Ectodermal cell (in vitro differentiated cells): ENCODE results near the gene CPSF2.
"Not testable (repeated sequence)": the region's sequence is repeated elsewhere in the genome, so short reads cannot be mapped to it uniquely, and the experiment has no call there.

Experiments
- H3K27ac ChIP-seq: 2 replicates; pipeline ENCODE4 v1.7.0; 2013; ENCODE audit warnings: mild to moderate bottlenecking, low read depth, low read length; ENCODE audit not compliant: insufficient read depth, poor library complexity, severe bottlenecking
- H3K27me3 ChIP-seq: 2 replicates; pipeline ENCODE4 v1.7.0; 2013; ENCODE audit warnings: mild to moderate bottlenecking, low read length; ENCODE audit not compliant: insufficient read depth, control insufficient read depth, poor library complexity, severe bottlenecking
- H3K36me3 ChIP-seq: one replicate; pipeline ENCODE4 v1.7.0; 2013; ENCODE audit warnings: low read length; ENCODE audit not compliant: control insufficient read depth, insufficient read depth
- H3K4me1 ChIP-seq: one replicate; pipeline ENCODE4 v1.7.0; 2013; ENCODE audit warnings: low read length; ENCODE audit not compliant: control insufficient read depth, insufficient read depth
- H3K4me3 ChIP-seq: 2 replicates; pipeline ENCODE4 v1.7.0; 2013; ENCODE audit warnings: low read depth, low read length, control low read depth; ENCODE audit not compliant: insufficient read depth
- H3K9me3 ChIP-seq: 2 replicates; pipeline ENCODE4 v1.7.0; 2013; ENCODE audit warnings: mild to moderate bottlenecking, low read length, moderate library complexity; ENCODE audit not compliant: control insufficient read depth
- WGBS, 2 experiments: methylation state at CpG; one replicate each; pipeline ENCODE4 v1.1.7; 2013; ENCODE audit warnings: missing lambda C conversion rate in 2 of 2; 5-methylcytosine and 5-hydroxymethylcytosine counted together

Gene CPSF2

DNA sequence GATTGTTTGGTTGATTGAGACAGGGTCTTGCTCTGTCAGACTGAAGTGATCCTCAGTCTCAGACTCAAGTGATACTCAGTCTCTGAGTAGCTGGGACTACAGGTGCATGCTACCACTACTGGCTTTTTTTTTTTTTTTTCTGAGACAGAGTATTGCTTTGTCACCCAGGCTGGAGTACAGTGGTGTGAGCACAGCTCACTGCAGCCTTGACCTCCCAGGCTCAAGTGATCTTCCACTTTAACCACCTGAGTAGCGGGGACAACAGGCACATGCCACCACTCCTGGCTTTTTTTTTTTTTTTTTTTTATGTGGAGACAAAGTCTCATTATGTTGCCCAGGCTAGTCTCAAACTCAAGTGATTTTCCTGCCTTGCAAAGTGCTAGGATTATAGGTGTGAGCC lies 31.8 kb downstream of the CPSF2 start:
- 88 to 95% methylated on average over 1 of the region's 1 CpG for WGBS, 2 experiments
- no peaks in the 10 kb centered on the region for H3K27me3 ChIP-seq
- H3K27ac ChIP-seq: no peak overlapping the region
- H3K9me3 ChIP-seq: no peaks in the 10 kb centered on the region
- peaks cover 60% of the 10 kb centered on the region for H3K36me3 ChIP-seq
- H3K4me1 ChIP-seq: no peaks in the 10 kb centered on the region
- no peak overlapping the region for H3K4me3 ChIP-seq

DNA sequence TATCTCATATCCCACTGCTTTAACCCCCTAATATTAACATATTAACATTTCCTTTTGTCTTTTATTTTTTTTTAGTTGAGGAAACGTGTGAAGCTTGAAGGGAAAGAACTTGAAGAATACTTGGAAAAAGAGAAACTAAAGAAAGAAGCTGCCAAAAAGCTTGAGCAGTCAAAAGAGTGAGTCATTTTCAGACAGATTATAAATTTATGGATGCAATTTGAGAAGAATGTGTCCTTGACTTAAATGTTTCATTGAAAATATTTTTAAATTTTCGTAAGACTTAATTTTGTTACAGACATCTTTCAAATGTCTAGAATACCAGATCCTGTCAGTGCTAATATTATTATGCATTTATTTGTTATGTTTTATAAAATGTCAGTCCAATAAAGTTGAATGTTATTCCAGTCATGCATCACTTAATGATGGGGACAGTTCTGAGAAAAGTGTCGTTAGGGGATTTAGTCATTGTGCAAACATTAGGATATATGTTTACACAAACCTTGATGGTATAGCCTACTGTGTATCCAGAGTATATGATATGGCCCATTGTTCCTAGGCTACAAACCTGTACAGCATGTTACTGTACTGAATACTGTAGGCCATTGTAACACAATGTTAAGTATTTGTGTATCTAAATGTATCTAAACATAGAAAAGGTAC lies 32.6 kb downstream of the CPSF2 start:
- Histone ChIP-seq H3K36me3 (peaks cover 56% of the 10 kb centered on the region), H3K27ac (no peak overlapping the region), H3K4me3 (no peak overlapping the region), H3K9me3 (no peaks in the 10 kb centered on the region), H3K27me3 (no peaks in the 10 kb centered on the region), H3K4me1 (no peaks in the 10 kb centered on the region)
- WGBS, 2 experiments: 96 to 97% methylated on average over 2 of the region's 3 CpGs

DNA sequence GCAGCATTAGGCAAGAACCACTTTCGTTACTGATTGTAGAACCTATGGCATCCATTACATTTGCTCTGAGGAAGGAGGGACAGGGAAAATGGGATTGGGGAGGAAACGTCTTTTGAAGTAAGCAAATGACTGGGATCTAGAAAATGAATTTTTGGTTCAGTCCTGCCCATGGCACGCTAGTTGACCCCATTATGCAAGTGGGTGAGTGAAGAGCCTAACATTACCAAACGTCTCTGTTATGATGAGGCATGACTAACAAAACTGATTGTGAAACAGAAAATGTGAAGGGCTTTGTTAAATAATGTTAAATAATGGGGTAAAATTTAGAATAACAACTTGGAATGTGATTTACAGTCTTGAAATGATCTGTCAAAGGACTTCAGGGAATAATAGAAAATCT lies 38.9 kb downstream of the CPSF2 start:
- WGBS, 2 experiments: 48 to 49% methylated on average over 4 of the region's 4 CpGs
- no peak overlapping the region for H3K4me3 ChIP-seq
- no peak overlapping the region for H3K27ac ChIP-seq
- H3K36me3 ChIP-seq: peaks cover 66% of the 10 kb centered on the region
- no peaks in the 10 kb centered on the region for H3K9me3 ChIP-seq
- no peaks in the 10 kb centered on the region for H3K27me3 ChIP-seq
- no peaks in the 10 kb centered on the region for H3K4me1 ChIP-seq

DNA sequence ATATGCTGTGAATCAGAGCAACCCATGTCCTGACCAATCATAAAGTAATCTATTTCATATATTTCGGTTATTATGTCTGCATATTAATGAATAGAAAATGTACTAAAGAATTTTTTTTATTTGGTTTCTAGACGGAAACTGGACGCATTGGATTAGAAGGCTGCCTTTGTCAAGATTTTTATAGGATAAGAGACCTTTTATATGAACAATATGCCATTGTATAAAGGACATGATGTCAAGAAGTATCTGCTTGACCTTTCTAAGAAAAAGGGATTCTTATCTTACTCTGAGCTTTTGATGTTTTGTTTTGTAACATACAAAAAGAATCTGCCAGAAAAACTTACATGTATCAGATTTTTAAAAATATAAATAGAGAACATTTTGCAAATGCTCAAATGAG lies 39.8 kb downstream of the CPSF2 start:
- Histone ChIP-seq H3K36me3 (peaks cover 66% of the 10 kb centered on the region), H3K4me1 (no peaks in the 10 kb centered on the region)
- 96 to 100% methylated on average over 2 of the region's 3 CpGs for WGBS, 2 experiments

DNA sequence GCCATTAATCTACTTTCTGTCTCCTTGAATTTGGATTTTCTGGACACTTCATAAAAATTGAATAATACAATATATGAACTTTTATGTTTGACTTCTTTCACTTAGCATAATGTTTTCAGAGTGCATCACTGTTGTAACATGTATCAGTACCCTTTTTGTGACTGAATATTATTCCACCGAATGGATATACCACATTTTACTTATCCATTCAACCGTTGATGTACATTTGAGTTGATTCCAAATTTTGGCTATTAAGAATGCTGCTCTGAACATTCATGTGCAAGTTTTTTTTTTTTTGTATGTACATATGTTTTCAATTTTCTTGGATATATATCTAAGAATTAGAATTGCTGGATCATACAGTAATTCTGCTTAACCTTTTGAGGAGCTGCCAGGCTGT lies 43.2 kb downstream of the CPSF2 start:
- Histone ChIP-seq H3K9me3 (no peaks in the 10 kb centered on the region), H3K36me3 (peaks cover 53% of the 10 kb centered on the region), H3K4me3 (no peak overlapping the region), H3K27me3 (no peaks in the 10 kb centered on the region), H3K4me1 (no peaks in the 10 kb centered on the region), H3K27ac (no peak overlapping the region)
- WGBS, 2 experiments: 90 to 97% methylated on average over 2 of the region's 2 CpGs

More for the DNA sequence above, 39.8 kb downstream of the CPSF2 start:
- H3K27ac ChIP-seq: no peak overlapping the region
- no peak overlapping the region for H3K4me3 ChIP-seq
- no peaks in the 10 kb centered on the region for H3K9me3 ChIP-seq
- H3K27me3 ChIP-seq: no peaks in the 10 kb centered on the region

DNA sequence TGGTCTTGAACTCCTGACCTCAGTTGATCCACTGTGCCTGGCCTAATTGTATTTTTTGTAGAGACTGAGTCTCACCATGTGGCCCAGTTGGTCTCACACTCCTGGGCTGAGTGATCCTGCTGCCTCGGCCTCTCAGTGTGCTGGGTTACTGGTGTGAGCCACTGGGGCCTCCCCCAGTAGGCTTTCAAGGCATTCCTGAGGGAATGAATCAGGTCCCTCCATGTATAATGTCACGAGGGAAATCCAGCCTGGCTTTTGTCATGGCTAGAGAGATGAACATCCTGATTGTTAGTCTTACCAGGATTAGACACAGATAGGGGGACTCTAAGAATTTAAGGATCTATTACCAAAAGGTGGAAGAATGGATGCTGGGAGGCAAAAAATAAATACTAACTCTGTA lies 51.9 kb downstream of the CPSF2 start:
- H3K36me3 ChIP-seq: no peaks in the 10 kb centered on the region
- H3K27ac ChIP-seq: no peak overlapping the region
- no peaks in the 10 kb centered on the region for H3K27me3 ChIP-seq
- no peaks in the 10 kb centered on the region for H3K9me3 ChIP-seq
- H3K4me3 ChIP-seq: no peak overlapping the region
- WGBS, 2 experiments: 71 to 74% methylated on average over 2 of the region's 2 CpGs
- no peaks in the 10 kb centered on the region for H3K4me1 ChIP-seq

DNA sequence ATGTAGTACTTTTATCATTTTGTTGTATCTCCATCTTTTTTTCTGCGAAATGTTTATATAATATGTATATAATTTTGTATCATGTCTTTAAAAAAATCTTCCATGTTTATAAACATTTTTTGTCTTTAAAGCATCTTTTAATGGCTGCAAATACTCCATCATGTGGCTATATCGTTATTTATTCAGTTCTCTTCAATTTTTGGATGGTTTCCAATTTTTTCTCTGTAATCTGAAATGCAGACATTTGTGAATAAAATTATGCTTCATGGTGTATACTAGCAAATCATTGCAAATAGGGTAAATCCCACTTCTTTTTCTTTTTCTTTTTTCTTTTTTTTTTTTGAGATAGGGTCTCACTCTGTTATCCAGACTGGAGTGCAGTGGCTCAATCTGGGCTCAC lies 54.0 kb downstream of the CPSF2 start:
- 100% methylated on average over 1 of the region's 2 CpGs; no CpG with 5 or more reads in 1 of the 2 experiments for WGBS, 2 experiments
- no peaks in the 10 kb centered on the region for H3K36me3 ChIP-seq
- H3K4me3 ChIP-seq: no peak overlapping the region
- H3K27me3 ChIP-seq: no peaks in the 10 kb centered on the region
- H3K27ac ChIP-seq: no peak overlapping the region
- no peaks in the 10 kb centered on the region for H3K9me3 ChIP-seq
- no peaks in the 10 kb centered on the region for H3K4me1 ChIP-seq

DNA sequence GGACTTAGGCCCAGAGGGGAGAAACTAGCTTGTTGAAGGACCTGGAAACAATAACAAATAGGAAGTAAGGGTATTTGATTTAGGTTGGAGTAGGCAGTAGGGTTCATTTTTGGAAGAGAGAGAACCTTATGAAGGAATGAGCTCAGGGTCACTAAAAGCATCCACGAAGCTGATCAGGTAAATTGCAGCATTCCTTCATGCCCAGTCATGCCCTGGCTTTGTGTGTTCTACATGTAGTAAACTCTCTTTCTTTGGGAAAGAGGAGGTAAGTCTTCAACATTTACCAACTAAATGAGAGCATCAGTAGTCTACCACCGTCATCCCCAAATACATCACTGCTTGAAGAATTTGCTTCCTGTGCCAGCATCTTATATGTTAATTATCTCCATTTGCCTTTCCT lies 54.7 kb downstream of the CPSF2 start:
- Histone ChIP-seq H3K36me3 (no peaks in the 10 kb centered on the region), H3K4me1 (no peaks in the 10 kb centered on the region), H3K27me3 (no peaks in the 10 kb centered on the region), H3K9me3 (no peaks in the 10 kb centered on the region), H3K27ac (no peak overlapping the region), H3K4me3 (no peak overlapping the region)
- whole genome bisulfite sequencing, 2 experiments: 88 to 91% methylated on average over 2 of the region's 2 CpGs

DNA sequence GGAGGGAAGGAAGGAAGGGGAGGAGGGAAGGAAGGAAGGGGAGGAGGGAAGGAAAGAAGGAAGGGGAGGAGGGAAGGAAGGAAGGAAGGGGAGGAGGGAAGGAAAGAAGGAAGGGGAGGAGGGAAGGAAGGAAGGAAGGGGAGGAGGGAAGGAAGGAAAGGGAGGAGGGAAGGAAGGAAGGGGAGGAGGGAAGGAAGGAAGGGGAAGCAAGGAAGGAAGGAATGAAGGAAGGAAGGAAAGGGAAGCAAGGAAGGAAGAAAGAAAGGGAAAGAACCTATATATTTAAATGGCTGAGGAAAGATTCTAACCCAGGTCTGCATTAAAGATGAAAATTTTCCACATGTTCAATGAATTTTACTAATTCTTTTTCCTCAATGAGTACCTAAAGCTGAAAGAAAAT lies 57.4 kb downstream of the CPSF2 start:
- not testable (repeated sequence) for H3K4me3 ChIP-seq, H3K4me1 ChIP-seq, H3K27ac ChIP-seq, H3K36me3 ChIP-seq, H3K9me3 ChIP-seq, H3K27me3 ChIP-seq

DNA sequence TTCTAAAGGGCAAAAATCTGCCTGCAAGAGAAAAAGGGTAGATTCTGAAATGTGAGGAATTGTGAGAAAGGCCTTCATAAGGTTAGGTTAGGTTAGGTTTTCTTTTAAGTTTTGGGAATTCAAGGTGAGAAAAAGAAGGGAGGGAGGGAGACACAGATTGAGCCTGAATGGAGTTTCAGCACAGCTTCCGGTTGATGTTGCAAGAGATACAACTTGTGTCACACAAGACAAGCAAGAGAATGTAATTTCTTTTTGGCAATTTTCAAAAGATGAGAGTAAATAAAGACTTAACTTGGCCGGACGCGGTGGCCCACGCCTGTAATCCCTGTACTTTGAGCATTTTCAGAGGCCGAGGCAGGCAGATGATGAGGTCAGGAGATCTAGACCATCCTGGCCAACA lies 63.8 kb downstream of the CPSF2 start:
- WGBS, 2 experiments: 89 to 97% methylated on average over 6 of the region's 6 CpGs
- no peaks in the 10 kb centered on the region for H3K9me3 ChIP-seq

DNA sequence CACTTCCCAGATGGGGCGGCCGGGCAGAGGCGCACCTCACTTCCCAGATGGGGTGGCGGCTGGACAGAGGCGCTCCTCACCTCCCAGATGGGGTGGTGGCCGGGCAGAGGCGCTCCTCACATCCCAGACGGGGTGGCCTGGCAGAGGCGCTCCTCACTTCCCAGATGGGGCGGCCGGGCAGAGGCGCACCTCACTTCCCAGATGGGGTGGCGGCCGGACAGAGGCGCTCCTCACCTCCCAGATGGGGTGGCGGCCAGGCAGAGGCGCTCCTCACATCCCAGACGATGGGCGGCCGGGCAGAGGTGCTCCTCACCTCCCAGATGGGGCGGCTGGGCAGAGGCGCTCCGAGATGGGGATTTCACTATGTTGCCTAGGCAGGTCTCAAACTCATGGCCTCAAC lies 65.8 kb downstream of the CPSF2 start:
- H3K36me3 ChIP-seq, H3K4me1 ChIP-seq, H3K27me3 ChIP-seq, H3K27ac ChIP-seq, H3K4me3 ChIP-seq, H3K9me3 ChIP-seq: not testable (repeated sequence)
- WGBS, 2 experiments: 90 to 91% methylated on average over 23 of the region's 23 CpGs

More for the DNA sequence above, 63.8 kb downstream of the CPSF2 start:
- no peaks in the 10 kb centered on the region for H3K27me3 ChIP-seq
- H3K4me3 ChIP-seq: no peak overlapping the region
- H3K27ac ChIP-seq: no peak overlapping the region
- H3K36me3 ChIP-seq: no peaks in the 10 kb centered on the region
- H3K4me1 ChIP-seq: no peaks in the 10 kb centered on the region
